GM13977 (cell line): ENCODE results near the gene GPAM.

Source experiments
- DNase-seq: peaks from one replicate; pipeline ENCODE4 v3.0.0; 2012; ENCODE audit warnings: low spot score
- in situ Hi-C: fragments of 300-500 bp; cut with MboI; formaldehyde crosslinking; loops from one replicate; pipeline ENCODE4 v1.12.0; 2022; ENCODE audit warnings: low sequenced_read_pairs, low pct_unique_long_range_greater_than_20kb, mixed read lengths, inconsistent platforms; ENCODE audit not compliant: unreplicated experiment
- TF ChIP-seq, protein P1 (sequence below): IDR thresholded peaks from 2 replicates; pipeline ENCODE4 v1.5.1; 2012; ENCODE audit warnings: mild to moderate bottlenecking, control low read depth; ENCODE audit not compliant: insufficient read depth; ENCODE audit errors: extremely low read depth, missing control alignments

Gene GPAM

GRCh38 chr10:112227331-112227987 is 43.9 kb upstream of the GPAM start:
- in situ Hi-C loops, result no loop called here
- TF ChIP-seq, protein P1, sequence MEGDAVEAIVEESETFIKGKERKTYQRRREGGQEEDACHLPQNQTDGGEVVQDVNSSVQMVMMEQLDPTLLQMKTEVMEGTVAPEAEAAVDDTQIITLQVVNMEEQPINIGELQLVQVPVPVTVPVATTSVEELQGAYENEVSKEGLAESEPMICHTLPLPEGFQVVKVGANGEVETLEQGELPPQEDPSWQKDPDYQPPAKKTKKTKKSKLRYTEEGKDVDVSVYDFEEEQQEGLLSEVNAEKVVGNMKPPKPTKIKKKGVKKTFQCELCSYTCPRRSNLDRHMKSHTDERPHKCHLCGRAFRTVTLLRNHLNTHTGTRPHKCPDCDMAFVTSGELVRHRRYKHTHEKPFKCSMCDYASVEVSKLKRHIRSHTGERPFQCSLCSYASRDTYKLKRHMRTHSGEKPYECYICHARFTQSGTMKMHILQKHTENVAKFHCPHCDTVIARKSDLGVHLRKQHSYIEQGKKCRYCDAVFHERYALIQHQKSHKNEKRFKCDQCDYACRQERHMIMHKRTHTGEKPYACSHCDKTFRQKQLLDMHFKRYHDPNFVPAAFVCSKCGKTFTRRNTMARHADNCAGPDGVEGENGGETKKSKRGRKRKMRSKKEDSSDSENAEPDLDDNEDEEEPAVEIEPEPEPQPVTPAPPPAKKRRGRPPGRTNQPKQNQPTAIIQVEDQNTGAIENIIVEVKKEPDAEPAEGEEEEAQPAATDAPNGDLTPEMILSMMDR, result no peak
- DNase-seq, result no peak

GRCh38 chr10:112226439-112227248 is 43.1 kb upstream of the GPAM start:
- TF ChIP-seq, protein P1, result no peak
- no peak for DNase-seq
- in situ Hi-C loops, result no loop called here

DNA sequence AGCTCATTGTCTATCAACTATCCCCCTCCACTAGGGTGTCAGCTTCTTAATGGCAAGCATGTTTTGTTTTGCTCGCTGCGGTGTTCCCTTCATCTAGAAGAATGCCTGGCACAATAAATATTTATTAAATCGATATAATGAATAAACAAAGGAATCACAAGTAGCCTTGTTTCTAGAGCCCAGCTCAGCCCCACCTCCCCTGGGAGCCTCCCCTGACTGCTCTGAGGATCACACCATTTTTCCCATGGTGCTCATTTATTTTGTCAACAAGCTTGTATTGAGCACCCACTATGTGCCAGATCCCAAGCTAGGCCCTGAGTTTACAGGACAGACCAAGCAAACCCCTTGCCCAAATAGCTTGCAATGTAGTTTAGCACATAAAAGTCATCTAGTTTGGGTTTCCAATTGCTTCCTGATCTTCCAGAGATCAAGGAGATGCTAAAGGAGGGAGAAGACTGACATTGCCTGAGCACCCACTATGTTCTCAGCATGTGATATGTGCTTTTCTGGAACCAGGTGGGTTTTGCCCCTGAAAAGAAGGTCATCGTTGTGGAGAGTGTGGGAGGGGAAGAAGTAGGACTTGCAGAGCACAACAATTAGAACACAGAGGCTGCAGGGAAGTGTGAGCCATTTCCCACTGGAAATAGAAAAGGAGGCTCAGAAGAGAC is 42.3 kb upstream of the GPAM start:
- TF ChIP-seq, protein P1, result no peak
- in situ Hi-C loops, result no loop called here
- DNase-seq, result no peak

GRCh38 chr10:112224933-112225529 is 41.5 kb upstream of the GPAM start:
- TF ChIP-seq, protein P1, result no peak
- DNase-seq, result no peak
- in situ Hi-C loops, result no loop called here

DNA sequence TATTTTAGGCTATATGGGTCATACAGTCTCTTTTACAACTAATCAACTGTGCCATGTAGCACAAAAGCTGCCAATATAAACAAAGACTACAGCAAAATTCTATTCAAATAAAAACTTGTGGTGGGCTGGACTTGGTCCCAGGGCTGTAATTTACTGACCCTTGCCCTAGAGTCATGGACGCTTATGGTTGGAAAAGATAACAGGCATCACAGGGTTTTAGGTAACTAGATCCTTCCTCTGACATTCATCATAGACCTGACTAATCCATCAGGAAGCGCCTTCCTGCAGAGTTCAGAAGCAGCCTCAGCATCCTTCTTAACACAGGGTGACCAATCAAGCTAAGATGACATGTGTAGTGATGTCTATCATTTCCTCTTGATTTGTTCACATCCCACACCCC is 40.2 kb upstream of the GPAM start:
- TF ChIP-seq, protein P1, result no peak
- in situ Hi-C loops, result no loop called here
- DNase-seq, result no peak

- no peak for DNase-seq
- in situ Hi-C loops, result no loop called here
- TF ChIP-seq, protein P1, result no peak
These were observed 39.2 kb upstream of the GPAM start for GRCh38 chr10:112222799-112223198.
